WTC11 (cell line): Measurements from ENCODE around the gene ASB5. TPM values are rescaled to one million over a fixed set of nuclear protein-coding genes. Genes with fewer than 3 reads are reported as not detected.

Source experiments
- ATAC-seq: fragments of 200-7000 bp; cut with Tn5 transposase; 2 replicates; pipeline ENCODE4 v1.10.0; 2021; ENCODE audit warnings: mild to moderate bottlenecking, moderate library complexity
- CTCF ChIA-PET: fragments of 300-600 bp; sonication (Branson Sonifier 250); formaldehyde crosslinking; loops from one replicate; lab custom pipeline; 2021; ENCODE audit warnings: antibody characterized with exemption; lab: Charles Lee
- POLR2A ChIA-PET: fragments of 350-600 bp; sonication (Branson Sonifier 250); formaldehyde crosslinking; loops from one replicate; lab custom pipeline; 2021; ENCODE audit warnings: antibody characterized with exemption; lab: Charles Lee
- DNase-seq: peaks from one replicate; pipeline ENCODE4 v3.0.0; 2021; ENCODE audit warnings: low spot score
- H3K27ac Mint-ChIP-seq: 2 replicates; pipeline ENCODE4 v1.8.0; 2021; ENCODE audit warnings: mixed read lengths
- H3K27me3 Mint-ChIP-seq: 2 replicates; pipeline ENCODE4 v1.8.0; 2021; ENCODE audit warnings: low read depth, mild to moderate bottlenecking, moderate library complexity, mixed read lengths
- H3K36me3 Mint-ChIP-seq: 2 replicates; pipeline ENCODE4 v1.8.0; 2021; ENCODE audit warnings: mixed read lengths
- H3K4me1 Mint-ChIP-seq: 2 replicates; pipeline ENCODE4 v1.8.0; 2022; ENCODE audit warnings: mixed read lengths
- H3K4me3 Mint-ChIP-seq: 2 replicates; pipeline ENCODE4 v1.8.0; 2021; ENCODE audit warnings: mild to moderate bottlenecking, moderate library complexity, mixed read lengths
- H3K9me3 Mint-ChIP-seq: 2 replicates; pipeline ENCODE4 v1.8.0; 2021; ENCODE audit warnings: mixed read lengths
- ARID4B ChIP-seq: sonication (generic); formaldehyde crosslinking; IDR thresholded peaks from 2 replicates; pipeline ENCODE4 v1.8.0; 2023; ENCODE audit warnings: missing genetic modification reagents, mild to moderate bottlenecking, borderline replicate concordance
- ATF3 ChIP-seq: sonication (generic); formaldehyde crosslinking; conservative IDR thresholded peaks from 2 replicates; pipeline ENCODE4 v1.8.1; 2022; ENCODE audit warnings: mild to moderate bottlenecking, missing genetic modification reagents
- ATF6 ChIP-seq: sonication (generic); formaldehyde crosslinking; IDR thresholded peaks from 2 replicates; pipeline ENCODE4 v1.8.1; 2023; ENCODE audit warnings: mild to moderate bottlenecking, missing genetic modification reagents
- GABPB1 ChIP-seq: sonication (generic); formaldehyde crosslinking; IDR thresholded peaks from 2 replicates; pipeline ENCODE4 v1.8.1; 2023; ENCODE audit warnings: mild to moderate bottlenecking, missing genetic modification reagents
- HMGA2 ChIP-seq: fragments of 250-450 bp; sonication (Bioruptor Pico); IDR thresholded peaks from 2 replicates; pipeline ENCODE4 v1.4.0; 2021; ENCODE audit warnings: mild to moderate bottlenecking, moderate library complexity
- IRF2 ChIP-seq: sonication (generic); formaldehyde crosslinking; IDR thresholded peaks from 2 replicates; pipeline ENCODE4 v1.8.0; 2022; ENCODE audit warnings: low read depth, missing genetic modification reagents, borderline replicate concordance
- JUN ChIP-seq: sonication (generic); formaldehyde crosslinking; IDR thresholded peaks from 2 replicates; pipeline ENCODE4 v1.8.0; 2023; ENCODE audit warnings: mild to moderate bottlenecking, missing genetic modification reagents
- SMAD4 ChIP-seq: sonication (generic); formaldehyde crosslinking; IDR thresholded peaks from 2 replicates; pipeline ENCODE4 v1.8.0; 2022; ENCODE audit warnings: mild to moderate bottlenecking, missing genetic modification reagents
- USF2 ChIP-seq: sonication (generic); formaldehyde crosslinking; IDR thresholded peaks from 2 replicates; pipeline ENCODE4 v1.8.1; 2023; ENCODE audit warnings: mild to moderate bottlenecking, missing genetic modification reagents, moderate library complexity
- ZSCAN18 ChIP-seq: fragments of 250-450 bp; sonication (Bioruptor Pico); IDR thresholded peaks from 2 replicates; pipeline ENCODE4 v2.1.2; 2022; ENCODE audit warnings: mild to moderate bottlenecking, moderate library complexity
- total RNA-seq: library from RNA; stranded (reverse); gene quantifications from 3 replicates; pipeline ENCODE4 v1.2.3, GENCODE V29; 2021

ASB5 gene
- total RNA-seq, 1 experiment from 2014 or later, result not detected

- H3K27me3 Mint-ChIP-seq, result no peaks in the 10 kb centered on the region; the same call in 1 of the 2 replicates
- H3K4me3 Mint-ChIP-seq, result no peak overlapping the region
- no peaks in the 10 kb centered on the region for H3K36me3 Mint-ChIP-seq
- peaks cover 7% of the 10 kb centered on the region for H3K4me1 Mint-ChIP-seq
- no peak for TF ChIP-seq IRF2 (CRISPR knock-in tag)
- peak; percentile 52 for TF ChIP-seq HMGA2 (CRISPR knock-in tag)
- TF ChIP-seq ATF6, result no peak
- no peaks in the 10 kb centered on the region for H3K9me3 Mint-ChIP-seq
- ChIA-PET CTCF (no interaction called here), POLR2A (interaction anchor here (0.6 kb wide), 1 partner anchor 318 kb away, joined by 6 read pairs; no protein-coding TSS in a partner anchor)
- ATAC-seq (no peak), DNase-seq (no peak)
- no peak overlapping the region for H3K27ac Mint-ChIP-seq
Observed at GRCh38 chr4:176313596-176314336, 44.7 kb upstream of the ASB5 start.

GRCh38 chr4:176309772-176310171 is 40.8 kb upstream of the ASB5 start:
- H3K27ac Mint-ChIP-seq, result no peak overlapping the region
- DNase-seq, result no peak
- ATAC-seq, result no peak
- H3K36me3 Mint-ChIP-seq, result no peaks in the 10 kb centered on the region
- TF ChIP-seq ARID4B (CRISPR knock-in tag) (no peak), ATF3 (CRISPR knock-in tag) (no peak), SMAD4 (no peak), JUN (CRISPR knock-in tag) (no peak), ZSCAN18 (no peak), GABPB1 (no peak)
- POLR2A ChIA-PET, result no interaction called here
- H3K27me3 Mint-ChIP-seq, result peaks cover 30% of the 10 kb centered on the region
- CTCF ChIA-PET, result no interaction called here
- H3K4me3 Mint-ChIP-seq, result no peak overlapping the region
- no peaks in the 10 kb centered on the region for H3K4me1 Mint-ChIP-seq
- H3K9me3 Mint-ChIP-seq, result no peaks in the 10 kb centered on the region

GRCh38 chr4:176309046-176309445 is 40.0 kb upstream of the ASB5 start:
- ChIA-PET CTCF (no interaction called here), POLR2A (no interaction called here)
- Mint-ChIP-seq H3K27me3 (peaks cover 37% of the 10 kb centered on the region), H3K4me1 (peaks cover 6% of the 10 kb centered on the region), H3K9me3 (no peaks in the 10 kb centered on the region), H3K36me3 (no peaks in the 10 kb centered on the region), H3K4me3 (no peak overlapping the region), H3K27ac (no peak overlapping the region)
- DNase-seq (no peak), ATAC-seq (no peak)
- no peak for TF ChIP-seq USF2 (CRISPR knock-in tag)
